BLaER1 (cell line): ENCODE data around the gene GLB1L3.
"Not testable (repeated sequence)": the region's sequence is repeated elsewhere in the genome, so short reads cannot be mapped to it uniquely, and the experiment has no call there.

Experiments used
- H3K27ac ChIP-seq: shearing (Covaris generic); formaldehyde crosslinking; 2 replicates; pipeline ENCODE4 v1.8.1; 2022
- H3K27me3 ChIP-seq: shearing (Covaris generic); formaldehyde crosslinking; 2 replicates; pipeline ENCODE4 v1.8.1; 2022
- H3K36me3 ChIP-seq: shearing (Covaris generic); formaldehyde crosslinking; 2 replicates; pipeline ENCODE4 v1.8.1; 2022
- H3K4me1 ChIP-seq: shearing (Covaris generic); formaldehyde crosslinking; 2 replicates; pipeline ENCODE4 v1.8.1; 2022
- H3K4me2 ChIP-seq: shearing (Covaris generic); formaldehyde crosslinking; 2 replicates; pipeline ENCODE4 v1.8.1; 2022
- H3K4me3 ChIP-seq: shearing (Covaris generic); formaldehyde crosslinking; 2 replicates; pipeline ENCODE4 v1.8.1; 2022
- H3K9ac ChIP-seq: shearing (Covaris generic); formaldehyde crosslinking; 2 replicates; pipeline ENCODE4 v1.8.1; 2022
- H3K9me3 ChIP-seq: shearing (Covaris generic); formaldehyde crosslinking; 2 replicates; pipeline ENCODE4 v1.8.1; 2022
- H4K20me1 ChIP-seq: shearing (Covaris generic); formaldehyde crosslinking; 2 replicates; pipeline ENCODE4 v1.8.1; 2022
- Cebpa-rat ChIP-seq: shearing (Covaris generic); IDR thresholded peaks from 2 replicates; pipeline ENCODE4 v1.8.1; 2022

Gene GLB1L3

DNA sequence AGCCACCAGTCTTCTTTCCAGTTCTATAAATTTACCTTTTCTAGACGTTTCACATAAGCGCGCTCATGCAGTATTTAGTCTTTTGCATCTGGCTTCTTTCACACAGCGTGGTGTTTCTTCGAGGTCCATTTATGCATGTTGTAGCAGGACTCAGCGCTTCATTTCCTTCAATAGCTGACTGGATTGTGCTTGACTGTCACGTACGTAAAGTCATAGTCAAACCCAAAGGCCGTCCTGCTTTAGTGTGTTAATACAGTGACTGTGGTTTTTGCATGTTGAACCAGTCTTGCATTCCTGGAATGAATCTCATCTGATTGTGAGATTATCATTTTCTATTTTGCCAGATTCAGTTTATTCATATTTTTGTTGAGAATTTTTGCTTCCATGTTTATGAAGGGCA, 18.5 kb downstream of the GLB1L3 start:
- no peak for TF ChIP-seq Cebpa-rat
- Histone ChIP-seq H3K4me1 (peaks cover 11% of the 10 kb centered on the region; the same call in 1 of the 2 replicates), H3K9me3 (no peaks in the 10 kb centered on the region), H3K4me3 (no peak overlapping the region), H4K20me1 (no peaks in the 10 kb centered on the region), H3K27ac (no peak overlapping the region), H3K9ac (no peak overlapping the region), H3K36me3 (no peaks in the 10 kb centered on the region), H3K4me2 (no peak overlapping the region), H3K27me3 (no peaks in the 10 kb centered on the region)

- Histone ChIP-seq H3K9me3 (peaks cover 9% of the 10 kb centered on the region), H4K20me1 (no peaks in the 10 kb centered on the region), H3K4me2 (no peak overlapping the region), H3K4me3 (no peak overlapping the region), H3K27me3 (no peaks in the 10 kb centered on the region), H3K27ac (no peak overlapping the region), H3K9ac (no peak overlapping the region), H3K36me3 (no peaks in the 10 kb centered on the region), H3K4me1 (no peaks in the 10 kb centered on the region)
- TF ChIP-seq Cebpa-rat: no peak
Observed at GRCh38 chr11:134312223-134312622, 36.0 kb downstream of the GLB1L3 start.

GRCh38 chr11:134312807-134313206, 36.6 kb downstream of the GLB1L3 start:
- no peaks in the 10 kb centered on the region for H3K27me3 ChIP-seq
- H3K4me2 ChIP-seq: no peak overlapping the region
- H3K36me3 ChIP-seq: no peaks in the 10 kb centered on the region
- no peak overlapping the region for H3K27ac ChIP-seq
- no peak overlapping the region for H3K4me3 ChIP-seq
- no peak for TF ChIP-seq Cebpa-rat
- peaks cover 9% of the 10 kb centered on the region for H3K9me3 ChIP-seq
- no peaks in the 10 kb centered on the region for H3K4me1 ChIP-seq
- H3K9ac ChIP-seq: no peak overlapping the region
- no peaks in the 10 kb centered on the region for H4K20me1 ChIP-seq

DNA sequence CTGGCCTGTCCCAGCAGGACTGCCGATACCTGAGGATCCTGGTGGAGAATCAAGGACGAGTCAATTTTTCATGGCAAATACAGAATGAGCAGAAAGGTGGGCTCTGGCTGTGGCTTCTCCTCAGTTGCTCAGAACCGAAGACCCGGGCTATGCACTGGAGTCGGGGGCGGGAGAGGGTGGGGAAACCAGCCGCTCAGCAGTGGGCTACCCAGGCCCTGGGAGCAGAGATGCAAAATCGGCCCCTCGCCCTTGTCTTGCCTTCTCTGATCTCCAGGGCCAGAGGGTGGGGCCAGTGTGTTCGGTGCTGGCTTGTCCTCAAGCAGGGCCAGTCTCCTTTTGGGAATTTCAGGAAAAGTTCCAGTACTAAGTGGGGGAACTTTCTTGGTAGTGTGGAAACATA, 37.2 kb downstream of the GLB1L3 start:
- TF ChIP-seq Cebpa-rat: no peak
- Histone ChIP-seq H4K20me1 (no peaks in the 10 kb centered on the region), H3K9me3 (peaks cover 14% of the 10 kb centered on the region), H3K9ac (no peak overlapping the region), H3K27me3 (no peaks in the 10 kb centered on the region), H3K36me3 (no peaks in the 10 kb centered on the region), H3K4me2 (no peak overlapping the region), H3K4me1 (no peaks in the 10 kb centered on the region), H3K27ac (no peak overlapping the region), H3K4me3 (no peak overlapping the region)

DNA sequence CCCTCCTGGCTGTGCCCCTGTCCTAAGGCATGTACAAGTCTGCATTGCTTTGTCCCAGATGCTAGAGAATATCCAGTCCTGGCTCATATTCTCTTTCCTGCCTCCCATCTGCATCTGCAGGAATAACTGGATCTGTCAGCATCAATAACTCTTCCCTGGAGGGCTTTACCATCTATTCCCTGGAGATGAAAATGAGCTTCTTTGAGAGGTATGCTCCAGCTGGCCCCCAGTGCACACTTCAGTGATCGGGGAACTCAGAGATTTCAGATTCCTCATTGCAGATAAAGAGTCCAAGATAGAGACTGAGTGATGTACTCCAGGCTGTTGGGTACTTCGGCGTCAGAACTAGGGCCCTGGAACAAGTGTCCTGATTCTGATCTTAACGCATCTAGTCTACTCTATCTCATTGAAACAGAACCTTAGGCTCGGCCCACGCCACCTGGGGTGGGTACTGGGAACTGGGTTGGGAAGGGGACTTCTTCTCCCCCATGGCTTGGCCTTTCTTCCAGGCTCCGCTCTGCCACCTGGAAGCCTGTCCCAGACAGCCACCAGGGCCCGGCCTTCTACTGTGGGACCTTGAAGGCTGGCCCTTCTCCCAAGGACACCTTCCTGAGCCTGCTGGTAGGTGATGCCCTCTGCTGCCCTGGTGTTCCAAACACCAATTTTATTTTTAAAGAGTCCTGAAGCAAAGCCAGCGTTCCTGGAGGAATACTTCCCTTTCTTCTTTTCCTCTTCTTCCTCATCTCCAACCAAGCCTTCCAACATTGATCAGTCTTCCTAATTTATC, 37.8 kb downstream of the GLB1L3 start:
- no peaks in the 10 kb centered on the region for H4K20me1 ChIP-seq
- TF ChIP-seq Cebpa-rat: no peak
- peaks cover 15% of the 10 kb centered on the region for H3K9me3 ChIP-seq
- no peak overlapping the region for H3K27ac ChIP-seq
- no peaks in the 10 kb centered on the region for H3K27me3 ChIP-seq
- no peaks in the 10 kb centered on the region for H3K4me1 ChIP-seq
- H3K9ac ChIP-seq: no peak overlapping the region
- H3K4me2 ChIP-seq: no peak overlapping the region
- H3K36me3 ChIP-seq: no peaks in the 10 kb centered on the region
- H3K4me3 ChIP-seq: no peak overlapping the region

DNA sequence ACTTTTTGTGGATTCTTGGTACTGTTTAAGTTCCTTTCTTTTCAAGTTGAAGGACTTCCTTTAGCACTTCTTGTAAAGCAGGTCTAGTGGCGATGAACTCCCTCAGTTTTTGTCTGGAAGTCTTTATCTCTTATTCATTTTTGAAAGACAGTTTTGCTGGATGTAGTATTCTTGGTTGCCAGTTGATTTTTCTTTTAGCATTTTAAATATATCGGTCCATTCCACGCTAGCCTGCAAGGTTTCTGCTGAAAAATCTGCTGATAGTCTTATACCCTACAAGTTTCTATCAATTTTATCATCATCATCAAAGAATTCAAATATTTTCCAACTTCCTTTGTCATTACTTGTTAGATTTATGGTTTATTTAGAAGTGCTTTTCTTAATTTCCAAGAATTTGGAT, 40.9 kb downstream of the GLB1L3 start:
- H3K4me1 ChIP-seq: no peaks in the 10 kb centered on the region
- H3K9me3 ChIP-seq: peaks cover 15% of the 10 kb centered on the region
- no peaks in the 10 kb centered on the region for H4K20me1 ChIP-seq
- H3K36me3 ChIP-seq: no peaks in the 10 kb centered on the region
- no peak for TF ChIP-seq Cebpa-rat
- no peak overlapping the region for H3K4me2 ChIP-seq
- H3K27me3 ChIP-seq: no peaks in the 10 kb centered on the region
- no peak overlapping the region for H3K9ac ChIP-seq
- no peak overlapping the region for H3K4me3 ChIP-seq
- H3K27ac ChIP-seq: no peak overlapping the region

DNA sequence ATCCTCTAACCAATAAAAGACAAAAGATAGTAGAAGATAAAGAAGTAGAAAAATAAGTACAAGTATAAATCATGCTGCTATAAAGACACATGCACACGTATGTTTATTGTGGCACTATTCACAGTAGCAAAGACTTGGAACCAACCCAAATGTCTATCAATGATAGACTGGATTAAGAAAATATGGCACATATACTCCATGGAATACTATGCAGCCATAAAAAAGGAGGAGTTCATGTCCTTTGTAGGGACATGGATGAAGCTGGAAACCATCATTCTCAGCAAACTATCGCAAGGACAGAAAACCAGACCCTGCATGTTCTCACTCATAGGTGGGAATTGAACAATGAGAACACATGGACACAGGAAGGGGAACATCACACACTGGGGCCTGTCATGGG, 45.2 kb downstream of the GLB1L3 start:
- not testable (repeated sequence) for H3K4me2 ChIP-seq, H3K27me3 ChIP-seq, H4K20me1 ChIP-seq, H3K9ac ChIP-seq, H3K36me3 ChIP-seq, H3K4me1 ChIP-seq, H3K27ac ChIP-seq, H3K4me3 ChIP-seq
- peaks cover 15% of the 10 kb centered on the region for H3K9me3 ChIP-seq

GRCh38 chr11:134322553-134322952, 46.4 kb downstream of the GLB1L3 start:
- no peak overlapping the region for H3K9ac ChIP-seq
- H3K27me3 ChIP-seq: no peaks in the 10 kb centered on the region
- no peak overlapping the region for H3K27ac ChIP-seq
- H3K4me3 ChIP-seq: no peak overlapping the region
- H3K9me3 ChIP-seq: peaks cover 6% of the 10 kb centered on the region
- no peaks in the 10 kb centered on the region for H3K4me1 ChIP-seq
- H4K20me1 ChIP-seq: no peaks in the 10 kb centered on the region
- no peak for TF ChIP-seq Cebpa-rat
- no peak overlapping the region for H3K4me2 ChIP-seq
- H3K36me3 ChIP-seq: no peaks in the 10 kb centered on the region

GRCh38 chr11:134328433-134328832, 52.3 kb downstream of the GLB1L3 start:
- H3K4me2 ChIP-seq: no peak overlapping the region
- no peaks in the 10 kb centered on the region for H3K36me3 ChIP-seq
- H4K20me1 ChIP-seq: peaks cover 4% of the 10 kb centered on the region; the same call in 1 of the 2 replicates
- H3K27me3 ChIP-seq: peaks cover 31% of the 10 kb centered on the region
- H3K9ac ChIP-seq: no peak overlapping the region
- H3K9me3 ChIP-seq: no peaks in the 10 kb centered on the region
- H3K4me3 ChIP-seq: no peak overlapping the region
- no peak overlapping the region for H3K27ac ChIP-seq
- TF ChIP-seq Cebpa-rat: no peak
- H3K4me1 ChIP-seq: peaks cover 19% of the 10 kb centered on the region

- no peak for TF ChIP-seq Cebpa-rat
- Histone ChIP-seq H4K20me1 (peaks cover 11% of the 10 kb centered on the region; the same call in 1 of the 2 replicates), H3K9me3 (no peaks in the 10 kb centered on the region), H3K27ac (no peak overlapping the region), H3K36me3 (no peaks in the 10 kb centered on the region), H3K4me3 (peak overlapping the region; percentile 62), H3K4me1 (peaks cover 19% of the 10 kb centered on the region), H3K27me3 (peaks cover 35% of the 10 kb centered on the region), H3K9ac (no peak overlapping the region), H3K4me2 (peak overlapping the region; percentile 90)
Observed at GRCh38 chr11:134330611-134331353, 54.6 kb downstream of the GLB1L3 start.
